Measurements from ENCODE around the gene TTC16.

TTC16 gene, protein sequence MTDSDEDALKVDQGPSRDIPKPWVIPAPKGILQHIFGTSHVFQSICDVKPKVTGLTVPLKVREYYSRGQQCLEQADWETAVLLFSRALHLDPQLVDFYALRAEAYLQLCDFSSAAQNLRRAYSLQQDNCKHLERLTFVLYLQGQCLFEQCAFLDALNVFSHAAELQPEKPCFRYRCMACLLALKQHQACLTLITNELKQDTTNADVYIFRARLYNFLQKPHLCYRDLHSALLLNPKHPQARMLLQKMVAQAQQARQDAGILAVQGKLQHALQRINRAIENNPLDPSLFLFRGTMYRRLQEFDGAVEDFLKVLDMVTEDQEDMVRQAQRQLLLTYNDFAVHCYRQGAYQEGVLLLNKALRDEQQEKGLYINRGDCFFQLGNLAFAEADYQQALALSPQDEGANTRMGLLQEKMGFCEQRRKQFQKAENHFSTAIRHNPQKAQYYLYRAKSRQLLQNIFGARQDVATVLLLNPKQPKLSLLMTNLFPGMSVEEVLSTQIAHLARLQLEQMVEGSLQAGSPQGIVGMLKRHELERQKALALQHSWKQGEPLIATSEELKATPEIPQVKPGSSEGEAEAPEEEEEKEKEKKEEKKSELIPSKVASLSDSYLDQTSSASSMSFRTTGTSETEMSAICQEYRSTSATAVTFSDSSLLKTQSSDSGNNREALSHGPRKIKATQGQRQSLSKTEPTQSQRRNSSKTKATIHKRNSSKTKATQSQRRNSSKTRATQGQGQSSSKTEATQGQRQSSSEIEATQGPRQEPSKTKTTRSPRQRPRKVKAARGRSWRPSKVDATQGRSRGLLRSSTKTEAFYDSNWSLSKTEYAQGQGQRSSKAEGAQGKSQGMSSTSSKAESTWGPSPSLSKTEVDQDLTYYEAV

DNA sequence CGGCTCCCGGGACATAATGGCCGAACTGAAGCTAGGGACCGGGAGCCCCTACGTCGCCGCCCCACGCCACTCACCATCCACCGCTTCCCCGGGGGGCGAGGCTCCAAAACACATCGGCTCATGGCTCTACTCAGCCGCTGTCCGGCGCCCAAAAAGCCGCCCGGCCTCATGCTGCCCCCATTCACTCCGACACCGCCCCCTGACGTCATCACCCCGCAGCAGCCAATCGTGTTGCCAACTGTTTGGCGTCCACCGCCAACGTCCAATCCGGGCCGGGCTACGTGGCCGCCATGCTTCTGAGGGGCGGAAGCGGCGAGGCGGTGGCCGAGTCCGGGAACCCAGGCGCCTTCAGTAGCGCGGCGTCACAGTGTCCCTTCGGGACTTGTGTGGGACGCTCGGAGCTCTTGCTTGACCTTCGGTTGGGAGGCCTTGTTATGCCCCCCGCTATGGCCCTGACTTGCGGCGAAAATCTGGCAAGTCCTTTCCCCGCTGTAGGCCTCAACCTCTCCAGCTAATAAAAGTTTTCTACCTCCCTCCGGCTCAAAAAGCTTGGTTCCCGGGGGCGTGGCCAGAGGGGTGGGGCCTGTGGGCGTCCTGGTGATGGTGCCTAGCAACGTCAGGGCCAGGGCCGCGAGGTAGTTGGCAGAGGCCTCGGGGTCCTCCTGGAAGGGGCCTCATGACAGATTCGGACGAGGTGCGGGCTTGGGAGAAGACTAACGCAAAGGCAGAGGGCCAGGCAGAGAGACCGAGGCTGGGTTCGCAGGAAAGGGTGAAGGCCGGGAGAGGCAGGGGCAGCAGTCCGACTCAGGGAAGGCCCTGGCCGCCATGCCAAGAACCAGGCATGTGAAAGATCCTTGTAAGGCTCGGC is at the start of gene TTC16, which contains the start of gene PTRH1:
Gene TTC16 (plus strand): TSS at position 610 of the 868 bp plus-strand sequence. CDS start 67 bp downstream, at position 677.
Gene PTRH1 (minus strand): TSS at position 194 of the 868 bp plus-strand sequence. CDS start 24 bp downstream, at position 170.
- DNase-seq (ENCODE audit: low read depth): peak; percentile 75

DNA sequence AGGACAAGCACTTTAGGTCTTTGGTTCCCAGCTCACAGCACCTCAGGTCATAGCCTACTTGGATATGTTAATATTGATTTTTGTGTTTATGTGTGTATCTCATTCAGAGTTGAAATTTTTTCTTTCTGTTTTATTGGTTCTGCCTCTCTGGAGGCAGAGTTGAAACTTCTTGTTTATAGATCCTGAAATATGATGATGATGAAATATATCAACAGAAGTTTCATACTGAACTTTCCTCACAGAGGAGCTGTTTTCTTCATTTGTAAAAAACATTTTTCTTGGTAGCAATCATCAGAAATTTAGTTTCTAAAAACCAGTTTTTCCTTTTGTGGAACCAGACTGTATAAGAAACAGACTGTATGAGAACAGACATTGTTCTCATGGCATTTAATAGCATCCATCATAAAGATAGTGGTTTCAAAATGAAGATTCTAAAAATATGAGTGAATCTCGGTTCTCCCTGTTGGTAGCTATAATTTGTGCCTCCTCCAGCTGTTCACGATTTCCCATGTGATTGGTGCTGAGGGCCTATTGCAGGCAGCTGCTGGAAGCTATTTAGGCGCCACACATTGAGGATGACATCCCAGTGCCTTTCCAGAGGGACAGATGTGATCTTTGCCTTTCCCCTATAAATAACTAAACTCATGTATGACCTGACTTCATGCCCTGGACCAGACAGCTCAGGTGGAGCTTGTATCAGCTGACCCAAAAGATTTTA is 48.6 kb upstream of the TTC16 start:
- no peak for DNase-seq (ENCODE audit: low read depth)

DNA sequence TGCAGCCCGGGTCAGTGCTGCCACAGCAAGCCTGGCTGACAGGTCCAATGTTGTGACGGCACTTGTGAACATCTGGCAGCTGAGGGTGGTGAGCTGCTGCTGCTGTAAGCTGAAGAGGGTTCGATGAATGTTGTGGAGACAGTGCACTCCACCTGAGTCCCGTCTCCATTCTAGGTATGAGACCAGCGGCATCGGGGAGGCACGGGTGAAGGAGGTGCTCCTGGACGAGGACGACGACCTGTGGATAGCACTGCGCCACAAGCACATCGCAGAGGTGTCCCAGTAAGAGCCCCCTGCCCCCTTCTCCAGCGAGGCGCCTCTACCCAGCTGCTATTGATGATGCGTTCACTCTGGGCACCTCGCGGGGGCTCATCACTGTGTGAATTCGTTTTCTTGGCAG is 48.0 kb upstream of the TTC16 start:
- DNase-seq (ENCODE audit: low read depth): no peak

DNA sequence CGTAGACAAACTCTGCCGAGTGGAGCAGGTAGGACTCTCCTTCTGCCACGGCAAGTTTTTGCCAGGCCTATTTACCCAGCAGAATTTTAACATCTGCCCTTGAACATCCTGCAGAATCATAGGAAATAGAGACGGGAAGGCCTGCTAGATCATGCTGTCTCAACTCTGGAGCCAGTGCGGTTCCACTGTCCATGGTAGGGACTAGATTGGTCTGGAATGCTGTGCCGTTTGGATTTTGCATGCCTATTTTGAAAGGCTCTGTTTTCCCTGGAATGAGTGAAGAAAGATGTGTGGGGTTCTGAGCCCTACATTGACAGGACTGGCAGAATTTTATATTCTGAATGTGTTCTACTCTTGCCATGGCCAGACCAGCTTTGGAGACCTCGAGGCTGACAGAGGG is 42.6 kb upstream of the TTC16 start:
- no peak for DNase-seq (ENCODE audit: low read depth)

DNA sequence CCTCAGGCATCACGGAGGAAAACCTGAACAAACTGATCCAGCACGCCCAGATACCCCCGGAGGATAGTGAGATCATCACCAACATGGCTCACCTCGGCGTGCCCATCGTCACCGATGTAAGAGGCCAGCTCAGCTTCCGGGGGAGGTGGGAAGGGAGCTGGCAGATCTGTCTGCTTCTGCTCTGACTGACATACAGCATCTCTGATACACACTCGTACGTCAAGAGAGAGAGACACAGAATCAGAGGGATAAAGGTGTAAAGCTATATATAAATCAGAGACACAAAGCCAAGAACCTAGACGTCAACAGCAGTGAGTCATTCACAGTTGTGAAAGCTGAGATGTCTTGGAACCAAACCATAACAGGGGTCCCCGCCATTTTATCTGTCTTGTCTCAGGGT is 39.2 kb upstream of the TTC16 start:
- DNase-seq (ENCODE audit: low read depth): no peak

DNA sequence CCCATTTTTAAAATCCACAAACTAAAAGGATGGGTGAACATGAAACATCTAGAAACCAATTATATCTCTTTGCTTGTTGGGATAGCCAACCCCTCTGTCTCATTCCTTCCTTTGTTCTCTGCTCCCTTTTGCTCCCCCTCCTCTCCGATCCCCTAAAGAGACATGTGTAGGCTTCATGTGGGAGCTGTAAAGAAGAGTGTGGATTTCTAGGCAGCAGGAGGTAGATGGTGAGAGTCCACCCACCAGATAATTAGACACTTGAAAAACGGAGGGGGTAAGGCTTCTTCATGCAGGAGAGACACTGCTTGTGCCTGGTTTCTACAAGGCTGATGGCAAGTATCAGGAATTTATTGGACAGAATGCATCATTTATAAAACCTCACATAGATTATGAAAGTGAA is 36.4 kb upstream of the TTC16 start:
- DNase-seq (ENCODE audit: low read depth): no peak

DNA sequence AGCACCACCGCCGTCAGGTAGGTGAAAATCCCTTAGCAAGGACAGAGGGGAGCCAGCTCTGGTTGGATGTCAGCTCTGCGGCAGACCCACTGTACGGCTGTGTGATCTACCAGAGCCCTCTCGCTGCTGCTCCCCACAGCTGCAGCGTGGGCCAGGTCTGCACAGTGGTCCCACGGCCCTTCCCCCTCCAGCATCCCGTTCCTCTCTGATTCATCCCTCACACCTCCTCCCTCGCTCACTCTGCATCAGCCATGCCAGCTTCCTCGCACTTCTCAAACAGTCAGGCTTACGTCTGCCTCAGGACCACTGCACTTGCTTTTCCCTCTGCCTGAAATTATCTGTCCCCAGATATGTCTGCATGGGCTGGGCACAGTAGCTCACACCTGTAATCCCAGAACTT is 35.7 kb upstream of the TTC16 start:
- DNase-seq (ENCODE audit: low read depth): no peak

DNA sequence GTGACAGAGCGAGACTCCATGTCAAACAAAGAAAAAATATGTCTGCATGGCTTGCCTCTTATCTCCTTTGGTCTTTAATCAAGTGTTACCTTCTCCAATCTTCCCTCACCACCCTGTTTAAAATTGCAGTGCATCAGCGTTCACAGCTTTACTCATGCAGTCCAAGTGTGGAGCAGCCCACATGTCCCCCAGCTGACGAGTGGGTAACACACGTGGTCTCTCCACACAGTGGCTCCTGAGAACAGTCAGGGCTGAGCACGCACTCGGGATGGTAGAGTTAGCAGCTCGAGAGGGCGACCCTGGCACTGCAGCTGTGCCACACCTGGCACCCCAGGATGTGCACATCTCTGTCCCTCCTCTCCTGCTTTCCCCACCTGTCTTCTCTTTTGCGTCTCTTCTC is 35.0 kb upstream of the TTC16 start:
- no peak for DNase-seq (ENCODE audit: low read depth)

DNA sequence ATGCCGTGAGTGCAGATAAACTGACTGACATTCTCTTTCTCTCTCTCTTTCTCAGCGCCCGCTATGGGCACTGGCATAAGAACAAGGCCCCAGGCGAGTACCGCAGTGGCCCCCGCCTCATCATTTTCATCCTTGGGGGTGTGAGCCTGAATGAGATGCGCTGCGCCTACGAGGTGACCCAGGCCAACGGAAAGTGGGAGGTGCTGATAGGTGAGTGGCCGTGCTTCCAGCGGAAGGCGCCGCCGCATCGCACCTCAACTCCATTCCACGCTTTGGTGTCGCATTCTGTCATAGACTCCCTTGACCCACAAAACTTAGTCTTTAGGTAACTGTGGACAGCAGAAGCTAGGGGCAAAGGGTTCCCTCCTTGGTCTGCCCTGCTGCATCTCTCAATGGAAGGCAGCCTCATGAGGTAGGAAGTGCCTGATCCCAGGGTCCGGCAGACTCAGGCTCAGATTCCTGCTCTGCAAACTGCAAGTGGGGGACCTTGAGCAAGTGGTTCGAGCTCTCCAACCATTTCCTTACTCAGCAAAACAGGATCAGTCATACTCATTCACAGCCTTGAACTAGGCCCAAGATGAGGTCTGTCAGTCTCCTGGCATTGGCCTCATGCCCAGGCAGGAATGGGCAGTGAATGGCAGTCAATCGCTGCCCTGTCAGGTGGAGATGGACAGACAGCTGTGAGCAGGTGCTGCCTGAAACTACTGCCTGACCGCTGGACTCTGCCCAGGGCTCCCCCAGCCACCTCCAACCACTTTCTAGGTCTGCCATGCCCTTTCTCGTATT is 33.3 kb upstream of the TTC16 start:
- DNase-seq (ENCODE audit: low read depth): no peak

DNA sequence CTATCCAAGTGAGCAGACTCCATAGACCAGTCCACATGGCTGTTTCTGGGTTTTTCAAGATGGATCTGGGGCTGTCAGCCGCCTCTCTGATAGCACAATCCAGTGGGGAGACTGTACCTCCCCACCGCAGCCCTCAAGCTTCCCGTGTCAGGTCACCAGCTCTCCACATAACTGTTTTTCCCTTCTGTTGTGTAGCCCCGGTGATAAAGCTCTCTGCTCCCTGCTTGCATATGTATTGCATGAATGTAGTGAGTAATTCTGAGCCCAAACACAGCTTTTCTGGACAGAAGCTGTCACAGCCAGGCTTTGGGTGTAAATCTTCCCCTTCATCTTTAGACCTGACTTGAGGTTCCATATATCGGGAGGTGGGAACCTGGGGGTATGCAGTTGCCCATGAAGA is 32.2 kb upstream of the TTC16 start:
- no peak for DNase-seq (ENCODE audit: low read depth)

DNA sequence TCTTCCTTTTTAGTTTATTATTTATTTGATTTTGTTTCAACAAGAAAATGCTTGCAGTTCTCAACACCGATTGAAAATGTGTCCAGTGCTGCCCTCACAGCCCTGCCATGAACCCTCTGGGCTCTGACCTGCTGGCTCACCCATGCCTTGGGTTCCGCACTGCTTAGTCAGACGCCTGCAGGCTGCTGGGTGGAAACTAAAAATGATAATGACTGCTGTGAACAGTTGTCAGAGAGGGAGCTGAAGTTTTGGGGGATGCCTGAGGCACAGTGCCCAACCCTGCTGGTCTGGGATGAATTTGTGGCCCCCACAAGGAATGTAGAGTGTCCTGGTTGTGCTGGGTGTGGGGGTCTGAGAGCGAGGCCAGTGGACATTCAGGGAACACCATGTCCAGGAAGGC is 31.3 kb upstream of the TTC16 start:
- DNase-seq (ENCODE audit: low read depth): no peak

DNA sequence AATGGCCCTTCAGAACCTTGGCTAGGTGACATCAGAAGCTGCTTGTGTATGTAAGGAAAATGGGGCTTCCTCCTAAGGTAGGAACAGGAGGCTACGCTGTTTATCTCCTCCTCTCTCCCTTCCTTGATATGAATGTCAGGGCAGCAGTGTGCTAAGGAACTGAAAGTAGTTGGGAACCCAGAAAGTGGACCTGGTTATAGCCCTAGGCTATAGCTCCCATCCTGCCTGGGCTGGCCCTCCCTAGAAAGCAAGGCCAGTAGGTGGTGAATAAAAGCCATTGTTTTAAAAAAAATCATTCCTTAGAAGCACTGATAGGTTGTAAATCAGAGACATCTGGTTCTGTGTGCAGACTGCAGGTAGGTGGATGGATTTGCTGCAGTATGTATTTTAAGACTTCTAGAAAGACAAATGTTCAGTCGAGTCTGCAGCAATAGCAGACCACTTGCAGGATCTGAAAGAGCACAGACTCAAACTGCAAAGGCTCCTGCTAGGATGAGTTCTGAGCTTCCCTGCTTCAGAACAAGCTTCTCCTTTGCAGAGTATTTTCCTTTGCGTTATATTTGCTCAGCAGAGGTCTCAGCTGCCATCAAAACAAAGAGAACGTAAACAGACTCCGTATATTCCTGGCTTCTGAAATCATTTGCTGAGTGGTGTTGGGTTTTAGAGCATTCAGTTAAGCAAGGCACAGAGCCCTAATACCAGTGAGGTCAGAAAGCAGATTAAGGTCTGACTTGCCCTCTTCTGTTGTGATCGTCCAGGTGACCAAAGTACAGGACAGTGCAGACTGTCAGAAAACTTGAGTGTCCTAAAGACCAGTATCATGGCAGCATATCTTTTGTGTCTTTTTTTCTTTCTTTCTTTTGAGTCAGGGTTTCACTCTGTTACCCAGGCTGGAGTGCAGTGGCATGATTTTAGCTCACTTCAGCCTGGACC is 29.2 kb upstream of the TTC16 start:
- DNase-seq (ENCODE audit: low read depth): no peak

DNA sequence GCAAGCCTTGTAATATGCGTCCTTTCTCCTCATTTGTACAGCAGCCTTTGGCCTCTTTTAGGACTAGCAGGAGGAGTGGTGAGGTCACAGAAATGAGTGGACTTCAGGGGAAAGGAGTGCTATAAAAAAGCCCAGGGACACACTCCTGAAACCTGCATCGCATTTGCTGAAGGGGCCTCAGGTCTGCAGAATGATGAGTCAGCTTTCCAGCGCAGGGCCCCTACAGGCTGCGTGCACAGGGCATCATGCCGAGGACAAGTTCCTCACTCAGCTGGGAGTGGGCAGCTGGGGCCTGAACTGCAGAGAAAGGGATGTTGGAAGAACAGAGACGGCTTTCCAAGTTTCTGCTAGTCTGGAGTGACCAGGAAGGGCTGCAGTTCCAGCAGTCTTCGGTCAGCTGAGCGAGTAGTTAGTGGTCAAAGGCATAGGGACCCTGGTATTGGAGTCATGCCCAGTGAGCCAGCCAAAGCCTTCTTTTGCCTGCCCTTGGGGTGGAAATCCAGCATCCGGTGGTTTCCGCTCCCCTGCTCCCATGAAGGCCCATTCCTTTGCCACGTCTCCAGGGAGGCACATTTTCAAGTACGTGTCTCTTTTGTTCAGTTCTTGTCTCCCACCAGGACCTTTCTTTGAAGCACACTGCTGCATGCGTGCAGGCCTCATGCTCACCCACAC is 26.4 kb upstream of the TTC16 start:
- DNase-seq (ENCODE audit: low read depth): no peak

DNA sequence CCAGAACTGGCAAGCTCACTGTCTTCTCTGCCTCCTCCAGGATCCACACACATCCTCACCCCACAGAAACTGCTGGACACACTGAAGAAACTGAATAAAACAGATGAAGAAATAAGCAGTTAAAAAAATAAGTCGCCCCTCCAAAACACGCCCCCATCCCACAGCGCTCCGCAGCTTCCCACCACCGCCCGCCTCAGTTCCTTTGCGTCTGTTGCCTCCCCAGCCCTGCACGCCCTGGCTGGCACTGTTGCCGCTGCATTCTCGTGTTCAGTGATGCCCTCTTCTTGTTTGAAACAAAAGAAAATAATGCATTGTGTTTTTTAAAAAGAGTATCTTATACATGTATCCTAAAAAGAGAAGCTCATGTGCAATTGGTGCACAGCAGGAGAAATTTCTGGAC is 25.1 kb upstream of the TTC16 start:
- no peak for DNase-seq (ENCODE audit: low read depth)

DNA sequence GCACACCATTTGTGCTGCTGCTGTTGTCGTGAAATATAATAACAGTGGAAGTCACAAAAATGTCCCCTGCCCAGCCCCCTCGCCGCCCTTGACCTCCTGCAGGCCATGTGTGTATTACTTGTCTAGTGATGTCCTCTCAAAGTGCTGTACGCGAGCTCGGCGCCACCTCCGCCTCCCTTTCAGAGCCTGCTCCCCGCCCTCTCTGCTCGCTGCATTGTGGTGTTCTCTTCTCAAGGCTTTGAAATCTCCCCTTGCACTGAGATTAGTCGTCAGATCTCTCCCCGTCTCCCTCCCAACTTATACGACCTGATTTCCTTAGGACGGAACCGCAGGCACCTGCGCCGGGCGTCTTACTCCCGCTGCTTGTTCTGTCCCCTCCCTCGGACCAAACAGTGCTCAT is 23.8 kb upstream of the TTC16 start:
- no peak for DNase-seq (ENCODE audit: low read depth)

DNA sequence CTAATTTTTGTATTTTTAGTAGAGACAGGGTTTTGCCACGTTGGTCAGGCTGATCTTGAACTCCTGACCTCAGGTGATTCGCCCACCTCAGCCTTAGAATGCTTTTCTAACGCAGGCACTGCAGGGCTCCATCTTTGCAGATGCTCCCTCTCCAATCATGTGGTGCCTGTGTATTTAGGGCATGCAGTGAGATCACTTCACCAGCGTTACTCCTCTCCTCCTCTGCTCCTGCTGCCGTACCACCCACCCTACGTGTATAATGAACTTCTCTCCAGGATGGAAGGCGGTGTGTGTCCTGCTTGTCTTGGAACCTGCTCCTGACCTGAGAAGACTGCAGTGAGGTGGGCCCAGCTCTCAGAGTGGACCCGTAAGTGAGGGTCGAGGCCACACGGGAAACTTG is 22.7 kb upstream of the TTC16 start:
- no peak for DNase-seq (ENCODE audit: low read depth)

DNA sequence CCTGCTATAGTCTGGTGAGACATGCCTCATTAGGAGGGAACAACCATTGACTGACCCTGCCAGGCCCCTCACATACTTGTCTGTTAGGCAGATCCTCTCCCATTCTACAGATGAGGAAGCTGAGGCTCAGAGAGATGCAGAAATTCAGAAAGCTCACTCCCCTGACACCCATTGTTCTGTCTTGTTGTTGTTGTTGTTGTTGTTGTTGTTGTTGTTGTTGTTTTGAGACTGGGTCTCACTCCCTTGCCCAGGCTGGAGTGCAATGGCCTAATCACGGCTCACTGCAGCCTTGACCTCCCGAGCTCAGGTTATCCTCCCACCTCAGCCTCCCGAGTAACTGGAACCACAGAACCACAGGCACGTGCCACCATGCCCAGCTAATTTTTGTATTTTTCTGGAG is 22.2 kb upstream of the TTC16 start:
- DNase-seq (ENCODE audit: low read depth): no peak

DNA sequence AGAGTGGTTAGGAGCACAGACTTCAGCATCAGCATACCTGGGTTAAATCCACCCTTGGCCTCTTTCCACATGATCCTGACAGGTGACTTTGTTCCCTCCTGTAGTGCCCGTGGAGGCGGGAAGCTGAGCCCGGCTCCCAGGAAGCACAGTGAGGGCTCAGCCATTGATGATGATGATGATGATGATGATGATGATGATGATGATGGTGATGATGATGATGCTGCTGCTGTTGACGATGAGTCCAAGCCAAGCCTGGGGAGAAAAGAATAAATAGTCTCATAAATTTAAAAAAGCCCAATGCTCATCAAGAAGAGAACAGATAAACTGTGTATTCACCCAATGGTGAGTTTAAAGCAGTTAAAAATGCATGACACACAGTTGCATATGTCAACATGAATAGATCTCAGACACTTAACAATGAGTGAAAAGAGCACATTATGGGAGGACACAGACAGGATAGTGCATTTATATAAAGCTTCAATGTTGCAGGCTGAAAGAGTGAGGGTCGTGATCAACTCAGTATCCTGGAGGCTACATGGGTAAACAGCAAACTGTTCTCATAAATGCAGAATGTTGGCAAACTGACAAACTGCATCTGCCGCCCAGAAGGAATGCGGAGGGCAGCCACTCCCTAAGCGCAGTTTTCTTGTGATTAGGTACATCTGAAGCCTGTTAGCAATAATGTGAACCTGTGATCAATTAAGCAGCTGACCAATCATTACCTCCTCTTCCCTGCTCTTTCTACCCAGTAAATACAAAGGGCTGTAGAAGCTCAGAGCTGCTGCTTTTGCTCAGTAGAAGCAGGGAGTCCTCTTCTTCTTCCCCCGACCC is 20.8 kb upstream of the TTC16 start:
- no peak for DNase-seq (ENCODE audit: low read depth)
